Erythroblast (primary cell): ENCODE results near the gene TMEM132C.

Experiments used
- GATA1 ChIP-seq: IDR thresholded peaks from 2 replicates; pipeline ENCODE4 v1.6.1; 2011; ENCODE audit warnings: low read depth, mild to moderate bottlenecking, control low read depth, low read length, moderate library complexity
- POLR2A ChIP-seq: IDR thresholded peaks from 2 replicates; pipeline ENCODE4 v1.6.1; 2011; ENCODE audit warnings: mild to moderate bottlenecking, low read length

GRCh38 chr12:128685903-128686475 is 419.0 kb downstream of the TMEM132C start:
- TF ChIP-seq POLR2A: no peak
- TF ChIP-seq GATA1: no peak
